Mucosa of descending colon (tissue), 3 donors: ENCODE measurements around the gene ADAP1. TPM values are rescaled to one million over a fixed set of nuclear protein-coding genes. Genes with fewer than 3 reads are reported as not detected.
A peak's percentile ranks its signal among the peaks of the same experiment; 100 is the strongest.

Experiments
- ATAC-seq: fragments of 200-7000 bp; cut with Tn5 transposase; one replicate; pipeline ENCODE4 v1.9.1; 2020; ENCODE audit warnings: mild to moderate bottlenecking, moderate library complexity
- DNase-seq, 3 donors: peaks; one replicate each; pipeline ENCODE4 v3.0.0-alpha.2; 2020
- H3K36me3 ChIP-seq: fragments of 200-600 bp; one replicate; pipeline ENCODE4 v1.8.0; 2021; ENCODE audit warnings: low read depth, mild to moderate bottlenecking
- H3K4me1 ChIP-seq: fragments of 200-600 bp; one replicate; pipeline ENCODE4 v1.8.0; 2021; ENCODE audit warnings: low read depth, mild to moderate bottlenecking
- H3K4me3 ChIP-seq: fragments of 200-600 bp; one replicate; pipeline ENCODE4 v1.8.0; 2021; ENCODE audit warnings: mild to moderate bottlenecking
- H3K9me3 ChIP-seq: fragments of 200-600 bp; one replicate; pipeline ENCODE4 v1.8.0; 2021; ENCODE audit warnings: mild to moderate bottlenecking
- intact Hi-C, 2 donors: fragments of 100-400 bp; cut with DNase I in 1 of 2; cut with micrococcal nuclease in 1 of 2; formaldehyde crosslinking; loops; one replicate each; pipeline versions ENCODE4 v1.11.0 to v1.11.1; 2022; cut with DNase I, micrococcal nuclease
- total RNA-seq, 3 donors: library from RNA; stranded (reverse); fragmentation: NEBNext Ultra II Directional in 2 of 3; extraction: Animal tissue kit (Norgen Biotek cat#: 25700) in 2 of 3; gene quantifications; one replicate each; pipeline versions ENCODE4 v1.2.1 to v1.2.4, GENCODE V29; 2021 to 2023
- TF ChIP-seq, protein P1 (sequence below): fragments of 200-600 bp; IDR thresholded peaks from one replicate; pipeline ENCODE4 v1.8.0; 2022; ENCODE audit warnings: antibody characterized with exemption, mild to moderate bottlenecking
- donor health status: DM: no; HTN: no; CAD: no; lungs with moderate emphysema.
- donor health status: DM: no; HTN: no; CAD: no.
- donor health status: DM: no; HTN: yes; CAD: no.

ADAP1 gene
- total RNA-seq, 3 donors from 2014 or later, result 80.7 to 153 (median 98.8) TPM

DNA sequence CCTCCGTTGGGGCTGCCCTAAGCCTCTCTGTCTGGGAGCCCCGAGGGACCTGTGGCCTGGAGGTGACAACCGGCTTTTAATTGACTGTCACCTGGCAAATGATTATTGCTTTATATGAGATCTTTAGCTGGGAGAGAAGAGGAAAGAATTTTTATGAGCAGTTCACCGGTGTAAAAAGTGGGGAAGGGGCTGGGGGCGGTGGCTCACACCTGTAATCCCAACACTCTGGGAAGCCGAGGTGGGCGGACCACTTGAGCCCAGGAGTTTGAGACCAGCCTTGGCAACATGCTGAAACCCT, 23.5 kb upstream of the ADAP1 start:
- ATAC-seq (no peak), DNase-seq (no peak)
- TF ChIP-seq, protein P1, sequence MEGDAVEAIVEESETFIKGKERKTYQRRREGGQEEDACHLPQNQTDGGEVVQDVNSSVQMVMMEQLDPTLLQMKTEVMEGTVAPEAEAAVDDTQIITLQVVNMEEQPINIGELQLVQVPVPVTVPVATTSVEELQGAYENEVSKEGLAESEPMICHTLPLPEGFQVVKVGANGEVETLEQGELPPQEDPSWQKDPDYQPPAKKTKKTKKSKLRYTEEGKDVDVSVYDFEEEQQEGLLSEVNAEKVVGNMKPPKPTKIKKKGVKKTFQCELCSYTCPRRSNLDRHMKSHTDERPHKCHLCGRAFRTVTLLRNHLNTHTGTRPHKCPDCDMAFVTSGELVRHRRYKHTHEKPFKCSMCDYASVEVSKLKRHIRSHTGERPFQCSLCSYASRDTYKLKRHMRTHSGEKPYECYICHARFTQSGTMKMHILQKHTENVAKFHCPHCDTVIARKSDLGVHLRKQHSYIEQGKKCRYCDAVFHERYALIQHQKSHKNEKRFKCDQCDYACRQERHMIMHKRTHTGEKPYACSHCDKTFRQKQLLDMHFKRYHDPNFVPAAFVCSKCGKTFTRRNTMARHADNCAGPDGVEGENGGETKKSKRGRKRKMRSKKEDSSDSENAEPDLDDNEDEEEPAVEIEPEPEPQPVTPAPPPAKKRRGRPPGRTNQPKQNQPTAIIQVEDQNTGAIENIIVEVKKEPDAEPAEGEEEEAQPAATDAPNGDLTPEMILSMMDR, result no peak
- Histone ChIP-seq H3K9me3 (no peaks in the 10 kb centered on the region), H3K4me1 (peaks cover 32% of the 10 kb centered on the region), H3K36me3 (no peaks in the 10 kb centered on the region), H3K4me3 (no peak overlapping the region)
- intact Hi-C loops, result no loop called here

DNA sequence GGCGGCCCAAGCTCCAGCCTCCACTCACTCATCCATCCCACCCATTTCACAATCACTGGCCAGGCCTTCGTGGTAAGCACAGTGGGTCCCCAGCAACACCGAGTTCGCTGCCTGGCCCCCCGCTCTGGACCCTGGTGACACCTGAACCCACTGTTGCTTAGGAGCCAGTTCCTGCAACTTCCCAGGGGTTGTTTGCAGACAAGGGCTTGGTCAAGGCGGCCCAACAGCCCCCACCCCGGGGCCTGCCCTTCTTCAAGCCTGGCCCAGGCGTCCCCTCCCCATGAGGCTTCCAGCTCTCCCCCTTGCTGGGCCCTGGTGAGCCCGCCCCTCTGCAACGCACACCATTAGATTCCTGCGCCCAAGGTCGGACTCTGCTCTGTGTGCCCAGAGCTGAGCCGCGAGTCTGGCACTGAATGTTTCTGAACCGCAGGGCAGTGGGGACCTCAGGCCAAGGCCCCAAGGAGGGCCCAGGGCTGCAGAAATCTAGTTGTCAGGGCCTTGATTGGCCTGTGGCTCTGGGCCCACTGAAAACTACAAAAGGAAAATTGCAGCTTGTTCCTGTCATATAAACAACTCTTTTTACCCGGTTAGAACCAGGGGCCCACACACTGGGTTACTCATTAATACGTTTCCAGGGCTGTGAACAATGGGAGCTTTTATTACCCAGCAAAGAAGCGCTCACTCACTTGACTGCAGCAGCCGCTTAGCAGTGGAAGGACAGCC, 23.0 kb upstream of the ADAP1 start:
- intact Hi-C loops, result no loop called here
- DNase-seq, result peak; percentile 76 to 78 (median 77)
- Histone ChIP-seq H3K36me3 (no peaks in the 10 kb centered on the region), H3K4me1 (peaks cover 32% of the 10 kb centered on the region), H3K4me3 (no peak overlapping the region), H3K9me3 (no peaks in the 10 kb centered on the region)
- peak; percentile 63 for ATAC-seq
- TF ChIP-seq, protein P1, result no peak

DNA sequence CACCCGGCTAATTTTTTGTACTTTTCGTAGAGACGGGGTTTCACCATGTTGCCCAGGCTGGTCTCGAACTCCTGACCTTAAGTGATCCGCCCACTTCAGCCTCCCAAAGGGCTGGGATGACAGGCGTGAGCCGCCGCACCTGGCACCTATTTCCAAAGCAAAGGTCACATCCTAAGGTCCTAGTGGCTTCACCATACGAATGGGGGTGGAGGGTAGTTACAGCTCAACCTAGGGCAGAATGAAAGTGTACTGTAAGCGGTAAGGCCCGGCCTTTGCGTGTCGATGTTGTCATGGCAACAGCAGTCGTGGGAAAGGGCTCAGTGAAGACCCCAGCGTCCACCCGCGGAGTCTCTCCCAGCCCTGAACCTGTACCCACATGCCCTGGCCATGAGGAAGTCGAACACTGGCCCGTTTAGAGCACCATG, 22.4 kb upstream of the ADAP1 start:
- TF ChIP-seq, protein P1, result no peak
- no peaks in the 10 kb centered on the region for H3K9me3 ChIP-seq
- no peak for DNase-seq
- peak; percentile 32 for ATAC-seq
- H3K36me3 ChIP-seq, result no peaks in the 10 kb centered on the region
- no peak overlapping the region for H3K4me3 ChIP-seq
- H3K4me1 ChIP-seq, result peaks cover 32% of the 10 kb centered on the region
- intact Hi-C loops, result no loop called here

DNA sequence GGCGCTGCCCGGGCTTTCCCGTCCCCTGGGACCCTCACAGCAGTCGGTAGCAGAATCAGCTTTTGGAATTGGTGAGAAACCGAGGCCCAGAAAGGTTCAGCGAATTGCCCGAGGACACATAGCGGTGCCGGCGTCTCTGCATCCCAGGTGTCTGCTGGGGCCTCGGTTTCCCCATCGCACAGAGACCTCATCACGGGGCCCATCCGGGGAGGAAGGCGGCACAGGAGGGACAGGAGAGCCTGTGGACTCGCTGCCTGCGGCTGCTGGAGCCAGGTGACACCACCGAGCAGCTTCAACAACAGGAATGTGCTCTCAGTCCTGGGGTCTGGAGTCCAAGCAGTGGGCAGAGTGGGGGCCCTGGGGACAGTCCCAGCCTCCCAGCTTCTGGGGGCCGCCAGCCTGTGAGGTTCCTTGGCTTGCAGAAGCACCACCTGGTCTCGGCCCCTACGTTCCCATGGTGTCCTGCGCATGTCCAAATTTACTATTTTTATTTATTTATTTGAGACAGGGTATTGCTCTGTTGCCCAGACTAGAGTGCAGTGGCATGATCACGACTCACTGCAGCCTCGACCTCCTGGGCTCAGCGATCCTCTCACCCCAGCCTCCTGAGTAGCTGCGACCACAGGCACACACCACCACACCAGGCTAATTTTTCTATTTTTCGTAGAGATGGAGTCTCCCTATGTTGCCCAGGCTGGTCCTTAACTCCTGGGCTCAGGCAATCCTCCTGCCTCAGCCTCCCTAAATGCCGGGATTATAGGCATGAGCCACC, 21.4 kb upstream of the ADAP1 start:
- TF ChIP-seq, protein P1, result no peak
- Histone ChIP-seq H3K9me3 (no peaks in the 10 kb centered on the region), H3K4me1 (peaks cover 32% of the 10 kb centered on the region), H3K36me3 (no peaks in the 10 kb centered on the region), H3K4me3 (no peak overlapping the region)
- intact Hi-C loops, result no loop called here
- DNase-seq (no peak), ATAC-seq (no peak)

DNA sequence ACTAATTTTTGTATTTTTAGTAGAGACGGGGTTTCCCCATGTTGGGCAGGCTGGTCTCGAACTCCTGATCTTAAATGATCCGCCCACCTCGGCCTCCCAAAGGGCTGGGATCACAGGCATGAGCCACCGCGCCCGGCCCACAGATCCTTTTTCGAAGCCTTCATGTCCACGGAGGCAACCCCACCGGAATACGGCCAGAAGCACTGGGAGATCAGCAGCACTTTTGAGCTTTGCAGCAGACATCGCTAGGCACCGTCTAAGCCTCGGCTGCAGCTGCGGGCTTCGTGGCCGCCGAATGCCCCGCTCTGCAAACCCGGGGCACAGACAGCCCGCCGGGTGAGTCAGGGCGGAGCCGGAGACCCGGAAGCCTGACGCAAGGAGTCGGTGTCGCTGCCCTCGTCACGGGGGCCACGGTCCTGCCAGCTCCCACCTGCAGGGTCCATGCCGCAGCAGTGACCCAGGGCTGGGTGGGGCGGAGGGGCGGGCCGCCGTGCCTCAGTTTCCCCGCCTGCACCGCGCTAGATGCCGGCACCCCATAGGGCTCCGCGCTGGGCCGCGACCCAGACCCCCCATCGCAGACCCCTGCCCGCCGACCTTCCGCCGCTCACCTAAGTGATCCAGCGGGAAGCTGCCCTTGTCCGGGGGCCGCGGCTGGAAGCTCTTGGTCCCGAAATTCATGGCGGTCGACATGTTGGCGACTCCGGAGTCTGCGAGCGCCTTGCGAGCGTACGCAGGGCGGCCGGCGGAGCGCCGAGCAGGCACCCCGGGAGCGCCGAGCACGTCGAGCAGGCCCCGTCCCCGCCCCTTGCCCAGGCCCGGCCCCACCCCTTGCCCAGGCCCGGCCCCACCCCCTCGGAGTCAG, 20.6 kb upstream of the ADAP1 start, which contains the start of gene COX19:
Gene COX19, minus strand, starts transcription at position 730 of the 862 bp plus-strand sequence. Its CDS starts 40 bp downstream, at position 690.
- intact Hi-C loops, result no loop called here
- TF ChIP-seq, protein P1, result no peak
- DNase-seq, result peak; percentile 91 to 97 (median 95)
- Histone ChIP-seq H3K4me1 (peaks cover 32% of the 10 kb centered on the region), H3K9me3 (no peaks in the 10 kb centered on the region), H3K4me3 (peak within 1 kb of the TSS; percentile 98), H3K36me3 (no peaks in the 10 kb centered on the region)
- ATAC-seq, result peak; percentile 88
